Ishikawa (cell line): ENCODE measurements around the gene ARHGAP19.

Source experiments
- TAF1 ChIP-seq: IDR thresholded peaks from 2 replicates; pipeline ENCODE4 v1.6.1; 2012; ENCODE audit warnings: low read depth, mild to moderate bottlenecking
- TF ChIP-seq, protein P1 (sequence below): IDR thresholded peaks from 2 replicates; pipeline ENCODE4 v1.6.1; 2012; ENCODE audit warnings: low read depth, mild to moderate bottlenecking
- TF ChIP-seq, protein P2 (sequence below): IDR thresholded peaks from 2 replicates; pipeline ENCODE4 v1.6.1; 2012

GRCh38 chr10:97230146-97230545 lies 62.3 kb downstream of the ARHGAP19 start:
- TF ChIP-seq, protein P1, sequence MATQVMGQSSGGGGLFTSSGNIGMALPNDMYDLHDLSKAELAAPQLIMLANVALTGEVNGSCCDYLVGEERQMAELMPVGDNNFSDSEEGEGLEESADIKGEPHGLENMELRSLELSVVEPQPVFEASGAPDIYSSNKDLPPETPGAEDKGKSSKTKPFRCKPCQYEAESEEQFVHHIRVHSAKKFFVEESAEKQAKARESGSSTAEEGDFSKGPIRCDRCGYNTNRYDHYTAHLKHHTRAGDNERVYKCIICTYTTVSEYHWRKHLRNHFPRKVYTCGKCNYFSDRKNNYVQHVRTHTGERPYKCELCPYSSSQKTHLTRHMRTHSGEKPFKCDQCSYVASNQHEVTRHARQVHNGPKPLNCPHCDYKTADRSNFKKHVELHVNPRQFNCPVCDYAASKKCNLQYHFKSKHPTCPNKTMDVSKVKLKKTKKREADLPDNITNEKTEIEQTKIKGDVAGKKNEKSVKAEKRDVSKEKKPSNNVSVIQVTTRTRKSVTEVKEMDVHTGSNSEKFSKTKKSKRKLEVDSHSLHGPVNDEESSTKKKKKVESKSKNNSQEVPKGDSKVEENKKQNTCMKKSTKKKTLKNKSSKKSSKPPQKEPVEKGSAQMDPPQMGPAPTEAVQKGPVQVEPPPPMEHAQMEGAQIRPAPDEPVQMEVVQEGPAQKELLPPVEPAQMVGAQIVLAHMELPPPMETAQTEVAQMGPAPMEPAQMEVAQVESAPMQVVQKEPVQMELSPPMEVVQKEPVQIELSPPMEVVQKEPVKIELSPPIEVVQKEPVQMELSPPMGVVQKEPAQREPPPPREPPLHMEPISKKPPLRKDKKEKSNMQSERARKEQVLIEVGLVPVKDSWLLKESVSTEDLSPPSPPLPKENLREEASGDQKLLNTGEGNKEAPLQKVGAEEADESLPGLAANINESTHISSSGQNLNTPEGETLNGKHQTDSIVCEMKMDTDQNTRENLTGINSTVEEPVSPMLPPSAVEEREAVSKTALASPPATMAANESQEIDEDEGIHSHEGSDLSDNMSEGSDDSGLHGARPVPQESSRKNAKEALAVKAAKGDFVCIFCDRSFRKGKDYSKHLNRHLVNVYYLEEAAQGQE, result no peak
- TF ChIP-seq, protein P2, sequence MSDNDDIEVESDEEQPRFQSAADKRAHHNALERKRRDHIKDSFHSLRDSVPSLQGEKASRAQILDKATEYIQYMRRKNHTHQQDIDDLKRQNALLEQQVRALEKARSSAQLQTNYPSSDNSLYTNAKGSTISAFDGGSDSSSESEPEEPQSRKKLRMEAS, result no peak
- TF ChIP-seq TAF1, result no peak
